HG03159 (cell line): Measurements from ENCODE around the gene S1PR3.

Source experiments
- ATAC-seq: cut with Tn5 transposase; IDR thresholded peaks from one replicate; pipeline ENCODE4 v1.9.1; 2021; ENCODE audit warnings: mild to moderate bottlenecking, moderate library complexity; ENCODE audit not compliant: unreplicated experiment

S1PR3 gene

DNA sequence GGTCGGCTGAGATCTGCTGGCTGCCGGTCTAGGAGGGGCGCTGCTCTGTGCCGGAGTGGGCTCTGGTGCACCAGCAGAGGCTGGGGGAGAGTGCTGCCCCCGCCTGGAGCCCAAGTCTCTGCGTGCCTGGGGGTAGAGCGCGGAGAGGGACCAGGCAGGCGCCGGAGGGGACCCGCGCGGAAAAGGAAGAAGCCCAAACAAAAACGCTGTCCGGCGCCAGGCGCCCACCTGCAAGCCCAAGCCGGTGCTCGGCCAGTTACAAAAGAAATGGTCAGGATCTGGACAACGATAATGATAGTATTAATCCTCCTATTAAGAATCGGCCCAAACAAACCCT, 571 bp upstream of the S1PR3 start:
- no peak for ATAC-seq

DNA sequence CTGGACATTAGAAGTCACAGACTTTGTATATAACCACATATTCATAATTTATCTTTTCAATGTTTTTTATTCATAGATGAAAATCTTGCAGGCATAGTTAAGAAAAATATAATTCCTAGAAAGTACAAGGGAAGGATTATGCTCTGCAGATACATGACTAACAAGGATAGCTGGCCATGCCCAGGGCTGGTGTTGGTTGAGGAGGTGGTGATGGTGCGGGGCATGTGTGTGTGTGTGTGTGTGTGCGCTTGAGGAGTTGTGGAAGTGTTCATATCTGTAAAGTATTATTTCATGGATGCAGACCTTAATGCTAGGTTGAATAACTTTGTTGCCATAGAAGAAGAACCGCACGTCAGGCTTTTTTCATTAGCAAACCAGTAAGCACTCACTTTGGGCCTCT, 1.3 kb downstream of the S1PR3 start:
- no peak for ATAC-seq

DNA sequence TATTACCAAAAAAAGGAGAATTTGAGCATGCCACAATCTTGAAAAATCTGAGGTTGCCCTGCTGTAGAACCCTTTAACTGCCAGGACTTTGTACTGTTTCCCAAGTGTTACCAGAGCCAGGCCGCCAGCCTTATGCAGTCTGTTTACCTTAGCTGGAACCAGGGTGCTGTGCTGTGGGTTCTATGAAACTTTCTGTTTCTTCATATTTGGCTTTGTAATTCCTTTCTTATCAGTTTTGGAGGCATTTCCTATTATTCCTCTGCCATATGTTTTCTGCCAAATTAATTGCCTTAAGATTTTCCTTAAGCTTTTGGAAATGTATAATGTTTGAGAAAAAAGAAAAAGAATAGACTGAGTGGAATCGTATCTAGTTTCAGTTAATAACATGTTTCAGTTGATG, 2.1 kb downstream of the S1PR3 start:
- no peak for ATAC-seq

DNA sequence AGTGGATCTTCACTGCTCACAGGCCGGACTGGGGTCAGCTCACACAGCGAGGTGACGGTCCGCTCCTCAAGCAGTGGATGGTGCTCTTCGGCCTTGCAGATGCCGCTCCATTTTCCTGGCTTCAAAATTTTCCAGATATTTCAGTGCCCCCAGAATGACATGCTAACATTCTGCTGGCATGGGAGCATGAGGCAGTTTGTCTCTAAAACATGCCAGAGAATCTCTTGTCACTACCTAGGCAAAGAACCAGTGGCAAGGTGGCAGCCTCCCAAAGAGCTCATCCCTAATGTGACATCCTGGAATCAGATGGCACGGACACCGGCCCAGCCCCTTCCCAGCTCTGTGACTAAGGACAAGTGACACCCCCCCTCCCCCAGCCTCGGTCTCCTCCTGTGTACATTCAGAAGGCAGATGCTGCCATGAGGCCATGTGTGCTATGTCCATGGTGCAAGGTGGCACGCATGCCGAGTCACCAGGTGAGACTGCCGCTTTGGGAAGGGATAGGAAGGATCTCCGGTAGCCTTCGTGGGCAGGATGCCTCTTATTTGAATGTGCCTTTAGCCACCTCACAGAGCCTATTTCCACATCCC, 2.7 kb downstream of the S1PR3 start:
- no peak for ATAC-seq

DNA sequence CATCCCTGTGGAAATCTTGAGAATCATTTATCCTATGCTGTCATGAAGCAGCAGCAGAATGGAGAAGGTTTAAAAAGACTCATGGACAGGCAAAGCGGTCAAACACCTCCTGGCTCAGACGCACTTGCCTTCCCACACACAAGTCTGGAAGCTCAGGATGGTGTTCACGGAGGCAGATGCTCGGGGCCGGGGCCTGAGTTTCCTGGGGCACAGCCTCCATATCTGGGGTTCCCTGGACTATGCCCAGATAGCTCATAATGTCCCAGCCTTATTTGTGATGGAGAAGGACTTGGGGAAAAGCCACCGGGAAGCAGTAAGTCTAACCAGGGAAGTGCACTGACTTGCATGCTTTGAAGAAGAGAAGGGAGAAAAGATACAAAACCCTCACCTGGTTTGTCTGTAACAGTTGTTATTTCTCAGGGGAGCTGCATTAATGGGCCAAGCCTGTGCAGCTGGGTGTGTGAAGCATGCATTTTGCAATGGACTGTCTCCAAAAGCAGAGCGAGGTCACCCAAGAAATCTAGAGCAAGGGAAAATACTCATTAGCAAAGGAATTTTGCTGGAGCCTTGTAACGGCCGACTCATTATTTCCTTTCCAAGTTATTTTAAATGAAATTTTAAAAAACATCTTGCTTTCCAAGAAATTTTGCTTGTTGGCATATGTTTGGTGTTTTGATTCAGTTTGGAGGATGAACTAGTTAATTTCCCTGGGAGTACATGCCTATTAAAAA, 3.4 kb downstream of the S1PR3 start:
- ATAC-seq: no peak

DNA sequence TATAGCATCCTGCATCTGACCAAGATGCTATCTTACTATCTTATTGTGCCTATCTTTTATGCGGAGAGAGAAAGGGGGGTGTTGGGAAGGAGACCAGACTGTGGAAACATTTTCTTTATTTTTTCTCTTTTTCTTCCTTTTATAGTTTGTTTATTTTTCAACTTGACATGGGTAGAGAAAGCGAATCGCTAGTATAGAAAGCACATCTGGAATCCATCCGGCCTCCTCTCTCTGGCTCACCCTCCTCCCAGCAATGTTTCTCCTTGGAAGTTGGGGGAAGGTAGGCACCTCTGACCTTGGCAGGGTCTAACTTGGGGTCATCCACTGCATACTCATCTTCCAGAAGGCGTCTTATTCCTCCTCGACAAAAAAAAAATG, 3.9 kb downstream of the S1PR3 start:
- no peak for ATAC-seq

DNA sequence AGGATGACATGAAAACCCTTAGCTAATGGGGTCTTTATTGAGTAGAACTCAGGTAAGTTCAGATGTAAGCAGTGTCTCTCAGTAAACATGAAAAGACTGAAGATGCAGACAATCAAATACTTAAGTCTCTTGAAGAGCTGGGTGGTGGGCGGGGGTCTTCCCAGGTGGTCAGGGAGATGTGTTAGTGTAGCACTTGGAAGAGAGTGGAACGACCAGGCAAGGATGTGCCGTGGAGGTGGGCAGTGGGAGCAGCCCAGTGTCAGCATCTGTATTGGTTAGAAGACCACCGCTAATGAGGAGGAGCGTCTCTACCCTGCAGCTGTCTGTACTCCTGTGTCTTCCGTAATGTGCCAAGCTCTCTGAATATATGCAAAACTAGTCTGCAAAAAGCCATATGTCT, 4.4 kb downstream of the S1PR3 start:
- no peak for ATAC-seq

DNA sequence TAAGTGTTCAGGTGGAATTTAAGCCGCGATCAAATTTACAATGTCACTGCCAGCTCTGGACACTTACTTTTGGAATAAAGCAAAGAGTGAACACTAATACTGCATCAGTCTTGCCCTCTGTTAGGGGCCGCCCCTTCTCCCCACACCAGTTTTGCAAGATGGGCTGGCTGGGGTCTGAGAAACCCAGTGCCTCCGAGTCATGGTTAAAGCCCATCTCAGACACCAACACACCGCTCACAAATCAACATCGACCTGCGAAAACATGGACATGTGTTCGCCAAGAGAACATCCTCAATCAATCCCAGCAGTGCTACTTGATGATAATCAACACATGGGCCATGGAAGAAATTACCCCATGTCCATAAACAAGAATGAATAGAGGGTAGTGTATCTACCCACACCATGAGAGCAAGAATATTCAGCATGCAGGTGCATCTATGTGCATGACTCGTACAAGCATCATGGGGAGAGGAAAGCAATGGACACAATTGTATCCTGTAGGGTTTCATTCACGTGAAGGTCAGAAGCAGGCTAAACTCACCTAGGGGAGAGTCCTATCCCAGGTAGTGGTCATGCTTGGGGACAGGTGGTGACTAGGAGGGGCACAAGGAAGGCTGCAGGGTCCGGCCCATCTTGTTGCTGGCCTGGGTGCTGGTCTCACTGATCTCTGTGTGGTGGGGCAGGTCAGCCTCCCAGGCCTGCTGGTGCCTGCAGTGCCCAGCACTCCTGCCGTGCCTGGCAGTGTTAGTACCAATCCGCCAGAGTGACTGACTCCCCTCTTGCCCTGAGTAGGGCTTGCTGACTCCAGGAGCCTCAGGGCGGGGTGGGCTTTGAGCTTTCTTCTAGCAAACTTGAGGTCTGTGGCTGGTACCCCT, 5.0 kb downstream of the S1PR3 start:
- no peak for ATAC-seq

DNA sequence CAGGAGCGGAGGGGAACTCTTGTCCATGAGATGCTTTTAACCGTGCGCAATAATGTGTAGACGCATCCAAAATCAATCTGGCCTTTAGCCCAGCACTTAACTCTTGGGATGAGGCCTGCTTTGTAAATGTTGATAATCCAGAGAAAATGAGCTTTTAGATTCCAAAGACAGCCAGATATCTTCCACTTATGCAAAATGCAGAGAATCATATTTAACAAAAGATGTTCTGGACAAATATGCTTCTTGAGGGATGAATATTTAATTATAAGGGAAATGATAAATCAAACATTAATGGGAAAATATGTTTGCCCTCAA, 5.6 kb downstream of the S1PR3 start:
- no peak for ATAC-seq

DNA sequence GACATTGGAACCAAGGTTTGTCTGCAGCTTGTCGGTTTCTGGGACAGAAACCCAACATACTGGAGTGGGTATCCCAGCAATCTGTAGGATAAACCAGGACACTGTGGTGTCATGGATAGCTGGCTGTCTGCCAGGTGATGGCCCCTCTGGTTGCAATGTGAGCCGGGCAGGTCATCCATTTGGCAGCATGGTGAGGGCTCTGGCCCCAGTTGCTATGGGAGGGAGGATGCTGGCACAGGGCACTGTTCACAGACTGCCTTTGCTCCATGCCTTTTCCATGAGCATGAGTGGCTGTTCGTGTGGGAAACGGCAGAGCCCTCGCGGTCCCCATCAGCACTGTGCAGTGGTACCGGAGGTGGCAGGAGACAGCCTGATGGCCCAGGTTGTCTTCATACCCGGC, 6.4 kb downstream of the S1PR3 start:
- ATAC-seq: no peak

DNA sequence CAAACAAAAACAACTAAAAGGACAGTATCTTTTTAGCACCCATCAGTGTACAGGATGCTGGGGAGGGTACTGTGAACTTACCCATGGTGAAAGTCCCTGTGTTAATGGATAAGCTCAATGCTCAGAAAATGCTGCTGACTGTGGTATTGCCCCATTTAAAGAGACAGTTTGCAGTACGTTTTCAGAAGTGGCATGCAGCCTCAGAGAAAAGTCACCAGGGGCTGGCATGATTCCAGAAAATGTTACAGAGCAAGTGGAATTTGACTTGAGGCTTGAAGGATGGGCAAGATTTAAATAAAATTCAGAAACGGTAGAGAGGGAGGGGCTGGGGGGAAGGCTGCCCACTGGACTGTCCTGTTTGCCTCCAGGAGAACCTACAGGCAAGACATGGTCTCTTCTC, 7.2 kb downstream of the S1PR3 start:
- ATAC-seq: no peak

DNA sequence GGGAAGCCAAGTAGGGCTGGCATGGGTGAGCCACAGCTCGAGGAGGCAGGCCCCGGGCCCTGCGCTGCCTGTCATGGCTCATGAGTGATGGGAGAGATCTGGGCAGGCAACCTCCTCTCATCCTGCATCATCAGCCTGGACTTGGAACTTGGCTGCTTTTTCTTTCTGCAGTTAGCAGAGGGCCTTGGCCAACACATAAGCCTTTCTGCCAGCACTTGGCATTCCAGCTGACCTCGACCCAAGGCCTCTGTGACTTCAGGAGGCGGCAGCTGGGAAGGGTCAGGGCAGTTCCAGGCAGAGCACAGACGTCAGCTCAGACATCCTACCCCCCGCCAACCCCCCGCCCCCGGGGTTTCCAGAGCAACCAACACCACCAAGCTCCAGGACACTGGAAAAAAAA, 7.6 kb downstream of the S1PR3 start:
- ATAC-seq: no peak

DNA sequence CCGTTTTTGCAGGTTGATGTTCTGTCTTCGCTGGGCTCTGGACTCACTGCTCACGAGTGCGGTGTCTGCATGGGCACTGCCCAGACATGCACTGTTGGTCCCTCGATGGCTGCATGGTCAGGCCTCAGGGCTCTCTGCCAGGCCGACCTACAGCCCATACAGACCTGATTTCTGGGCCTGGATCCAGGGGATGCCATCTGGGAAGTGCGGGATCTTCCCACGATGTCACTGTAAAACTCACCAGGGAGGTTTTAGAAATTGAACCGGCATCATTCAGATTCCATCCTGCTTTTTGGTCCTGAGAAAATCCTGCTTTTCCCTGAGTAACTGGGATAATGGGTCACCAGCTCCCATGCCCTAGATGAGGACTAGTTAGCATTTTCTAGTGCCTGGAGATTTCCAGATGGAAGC, 9.1 kb downstream of the S1PR3 start:
- no peak for ATAC-seq

DNA sequence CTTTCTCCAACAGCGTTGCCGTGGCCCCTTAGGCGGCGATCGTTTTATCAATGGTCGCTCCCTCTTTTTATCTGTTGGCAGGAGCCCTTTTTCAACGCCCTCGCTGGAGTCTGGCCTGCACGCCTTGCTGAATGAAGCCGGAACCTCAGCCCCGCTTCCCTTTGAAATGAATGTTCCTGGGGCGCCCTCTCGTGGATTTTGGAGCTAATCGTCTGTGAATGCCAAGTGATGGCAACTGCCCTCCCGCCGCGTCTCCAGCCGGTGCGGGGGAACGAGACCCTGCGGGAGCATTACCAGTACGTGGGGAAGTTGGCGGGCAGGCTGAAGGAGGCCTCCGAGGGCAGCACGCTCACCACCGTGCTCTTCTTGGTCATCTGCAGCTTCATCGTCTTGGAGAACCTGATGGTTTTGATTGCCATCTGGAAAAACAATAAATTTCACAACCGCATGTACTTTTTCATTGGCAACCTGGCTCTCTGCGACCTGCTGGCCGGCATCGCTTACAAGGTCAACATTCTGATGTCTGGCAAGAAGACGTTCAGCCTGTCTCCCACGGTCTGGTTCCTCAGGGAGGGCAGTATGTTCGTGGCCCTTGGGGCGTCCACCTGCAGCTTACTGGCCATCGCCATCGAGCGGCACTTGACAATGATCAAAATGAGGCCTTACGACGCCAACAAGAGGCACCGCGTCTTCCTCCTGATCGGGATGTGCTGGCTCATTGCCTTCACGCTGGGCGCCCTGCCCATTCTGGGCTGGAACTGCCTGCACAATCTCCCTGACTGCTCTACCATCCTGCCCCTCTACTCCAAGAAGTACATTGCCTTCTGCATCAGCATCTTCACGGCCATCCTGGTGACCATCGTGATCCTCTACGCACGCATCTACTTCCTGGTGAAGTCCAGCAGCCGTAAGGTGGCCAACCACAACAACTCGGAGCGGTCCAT, 10.0 kb downstream of the S1PR3 start:
- peak; percentile 84 for ATAC-seq

DNA sequence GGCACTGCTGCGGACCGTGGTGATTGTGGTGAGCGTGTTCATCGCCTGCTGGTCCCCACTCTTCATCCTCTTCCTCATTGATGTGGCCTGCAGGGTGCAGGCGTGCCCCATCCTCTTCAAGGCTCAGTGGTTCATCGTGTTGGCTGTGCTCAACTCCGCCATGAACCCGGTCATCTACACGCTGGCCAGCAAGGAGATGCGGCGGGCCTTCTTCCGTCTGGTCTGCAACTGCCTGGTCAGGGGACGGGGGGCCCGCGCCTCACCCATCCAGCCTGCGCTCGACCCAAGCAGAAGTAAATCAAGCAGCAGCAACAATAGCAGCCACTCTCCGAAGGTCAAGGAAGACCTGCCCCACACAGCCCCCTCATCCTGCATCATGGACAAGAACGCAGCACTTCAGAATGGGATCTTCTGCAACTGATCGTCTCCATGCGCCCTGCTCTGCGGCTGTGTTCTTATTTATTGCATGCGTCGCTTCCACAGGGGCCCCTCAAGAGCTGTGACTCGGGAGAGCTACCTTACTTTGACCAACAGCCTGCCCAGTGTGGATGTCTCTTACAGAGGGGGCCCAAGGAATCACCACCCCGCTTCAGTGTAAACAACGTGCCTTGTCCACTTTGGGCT, 10.8 kb downstream of the S1PR3 start:
- no peak for ATAC-seq

DNA sequence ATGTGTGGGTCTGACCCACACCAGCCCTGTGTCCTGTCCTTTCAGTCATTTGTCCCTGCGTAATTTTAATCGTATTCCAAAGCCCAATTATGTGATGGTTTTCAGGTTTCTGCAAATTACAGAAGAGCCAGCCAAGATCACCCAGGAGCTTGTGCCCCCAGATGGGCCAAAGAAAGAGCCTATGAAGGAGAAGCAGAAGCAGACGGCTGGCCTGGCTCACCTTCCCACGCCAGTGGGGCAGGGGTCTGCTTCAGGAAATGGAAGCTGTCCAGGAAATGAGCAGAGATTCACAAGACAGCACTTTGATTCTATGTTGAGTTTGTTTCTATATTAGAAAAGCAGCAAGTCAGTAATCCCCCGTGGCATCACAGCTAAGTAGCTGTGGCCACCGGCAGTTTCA, 11.7 kb downstream of the S1PR3 start:
- ATAC-seq: no peak

DNA sequence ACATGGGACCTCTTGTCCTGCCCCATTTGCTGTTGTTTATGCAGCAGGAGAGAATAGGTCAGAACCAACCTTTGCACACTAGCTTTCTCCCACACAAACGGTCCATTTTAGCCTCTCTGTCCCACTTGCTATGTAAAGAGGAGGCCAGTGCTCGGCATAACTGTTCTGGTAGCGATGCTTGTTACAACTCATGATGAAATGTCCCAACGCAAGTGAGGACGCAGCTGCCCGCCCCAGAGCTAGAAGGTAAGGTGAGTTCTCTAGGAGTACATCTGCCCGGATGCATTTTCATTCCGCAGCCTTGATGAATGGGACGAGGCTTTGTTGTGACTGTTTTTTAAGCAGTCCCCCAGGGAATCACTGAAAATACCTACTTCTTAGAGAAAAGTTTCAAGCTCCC, 14.1 kb downstream of the S1PR3 start:
- no peak for ATAC-seq

DNA sequence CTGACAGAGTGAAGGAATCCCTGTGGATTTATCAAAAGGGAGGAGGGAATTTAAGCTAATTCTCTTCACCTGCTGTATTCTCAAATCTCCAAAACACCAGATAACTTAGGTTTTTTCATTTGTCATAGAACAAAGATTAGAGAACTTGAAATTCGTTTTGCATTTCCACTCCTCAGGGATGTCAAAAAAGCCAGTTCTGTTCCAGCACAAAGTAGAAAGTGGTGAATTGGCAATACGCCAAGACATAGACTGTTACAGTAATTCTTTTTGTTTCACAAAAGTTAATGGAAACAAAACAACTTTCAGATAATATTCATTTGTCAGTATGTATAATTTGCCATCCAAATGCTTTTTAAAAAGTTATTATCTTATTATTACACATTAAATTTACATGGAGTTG, 15.0 kb downstream of the S1PR3 start:
- no peak for ATAC-seq

DNA sequence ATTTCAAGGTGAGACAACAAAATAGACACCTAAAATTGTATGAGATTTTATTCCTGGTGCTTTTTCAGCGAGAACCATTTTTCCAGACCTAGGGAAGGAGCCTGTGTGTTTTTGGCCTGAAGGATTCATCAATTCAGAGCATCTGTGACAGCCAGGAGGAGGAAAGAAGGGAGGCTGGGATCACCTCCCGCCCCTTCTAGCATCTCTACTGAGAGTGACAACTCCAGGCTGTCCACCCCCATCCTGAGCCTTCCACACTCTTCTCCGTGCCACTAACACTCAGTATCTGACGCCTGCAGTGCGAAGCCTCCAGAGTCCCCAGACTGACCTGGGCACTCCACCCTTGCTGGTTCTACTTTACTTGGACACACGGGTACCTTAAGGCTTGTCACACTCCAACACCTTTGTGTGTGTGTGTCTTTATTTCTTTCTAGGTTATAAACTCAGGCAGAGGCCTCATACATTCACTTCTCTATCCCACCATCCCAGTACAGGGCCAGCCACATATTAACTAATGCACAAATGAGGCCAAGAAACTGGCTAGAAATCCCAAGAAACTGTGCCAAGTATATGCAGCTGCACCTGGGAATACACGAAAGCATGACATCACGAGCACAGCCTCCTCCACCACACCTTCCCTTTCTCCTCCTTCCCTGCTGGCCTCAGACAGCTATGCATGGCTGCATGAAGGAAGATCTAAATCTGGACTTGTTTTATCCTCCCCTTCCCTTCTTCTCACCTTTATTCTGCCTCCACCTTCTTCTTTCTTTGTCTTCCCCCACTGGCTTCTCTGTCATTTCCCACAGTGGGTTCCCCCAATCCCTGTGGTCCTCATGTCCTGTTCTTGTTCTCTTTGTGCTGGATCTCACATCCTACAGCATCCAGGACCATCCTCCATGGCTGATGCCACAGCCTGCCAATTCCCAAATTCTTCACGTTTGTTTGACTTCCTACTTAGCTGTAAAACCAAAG, 16.0 kb downstream of the S1PR3 start:
- ATAC-seq: no peak
